GM18861 (cell line): ENCODE measurements around the gene DNAAF9.

ENCODE experiments used
- ATAC-seq: cut with Tn5 transposase; IDR thresholded peaks from one replicate; pipeline ENCODE4 v1.9.1; 2021; ENCODE audit not compliant: unreplicated experiment

Gene DNAAF9

DNA sequence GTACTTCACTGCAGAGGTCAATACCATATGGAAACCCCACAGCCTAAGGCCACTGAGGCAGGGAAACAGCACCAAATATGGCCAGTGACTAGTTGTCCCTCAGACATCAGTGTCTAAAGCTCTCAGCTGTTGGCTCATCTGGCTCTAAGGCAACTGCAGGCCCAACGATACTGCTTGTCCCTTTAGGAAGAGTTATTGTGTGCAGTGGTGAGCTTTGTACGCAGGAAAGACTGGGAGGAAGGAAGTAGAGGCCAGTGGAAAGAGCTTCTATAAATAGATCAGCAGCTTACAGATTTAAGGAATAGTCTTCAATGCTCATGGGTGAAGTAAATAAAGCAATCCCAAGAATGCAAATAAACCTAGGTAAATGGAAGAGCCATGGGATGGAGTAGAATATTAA is 29.3 kb downstream of the DNAAF9 start:
- ATAC-seq, result no peak

GRCh38 chr20:3377644-3378043 is 29.8 kb downstream of the DNAAF9 start:
- no peak for ATAC-seq

GRCh38 chr20:3374296-3374695 is 33.2 kb downstream of the DNAAF9 start:
- no peak for ATAC-seq

GRCh38 chr20:3371754-3372153 is 35.7 kb downstream of the DNAAF9 start:
- ATAC-seq, result no peak

GRCh38 chr20:3367089-3367488 is 40.4 kb downstream of the DNAAF9 start:
- no peak for ATAC-seq

GRCh38 chr20:3364323-3365013 is 43.0 kb downstream of the DNAAF9 start:
- ATAC-seq, result no peak

DNA sequence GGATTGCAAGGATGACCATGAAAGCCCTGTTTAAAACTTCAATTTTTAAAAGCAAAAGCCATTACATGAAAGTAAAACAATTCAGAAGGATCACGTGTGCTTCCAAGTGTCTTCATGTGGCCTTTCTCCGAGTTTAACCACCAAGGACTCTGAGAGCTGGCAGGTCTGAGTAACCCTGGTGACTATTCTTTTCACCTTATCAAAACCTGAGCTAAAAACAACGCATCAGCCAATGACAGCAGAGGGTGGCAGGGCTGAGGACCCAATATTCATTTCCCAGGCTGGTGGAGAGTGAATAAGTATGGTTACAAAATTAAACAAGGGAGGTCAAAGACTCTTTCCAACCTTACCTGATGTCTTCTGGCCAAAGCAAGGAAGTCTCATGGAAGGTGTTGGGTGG is 46.7 kb downstream of the DNAAF9 start:
- no peak for ATAC-seq

GRCh38 chr20:3358676-3359340 is 48.7 kb downstream of the DNAAF9 start:
- no peak for ATAC-seq
